Esophagus muscularis mucosa (tissue), 3 donors: Measurements from ENCODE around the gene RPS19BP1.

Experiments used
- CTCF ChIP-seq, 3 experiments: fragments of 200-600 bp in 2 of 3; fragments of 450-650 bp in 1 of 3; sonication (generic) in 2 of 3; IDR thresholded peaks; one replicate each; pipeline ENCODE4 v1.5.1; 2017 to 2019; ENCODE audit warnings: antibody characterized with exemption in 3 of 3, mild to moderate bottlenecking in 2 of 3, moderate library complexity in 1 of 3
- POLR2A ChIP-seq: fragments of 450-650 bp; IDR thresholded peaks from one replicate; pipeline ENCODE4 v1.6.1; 2017; ENCODE audit warnings: antibody characterized with exemption, moderate library complexity, mild to moderate bottlenecking, low read depth

GRCh38 chr22:39498368-39498767, 34.2 kb downstream of the RPS19BP1 start:
- TF ChIP-seq POLR2A (no peak), CTCF (IDR thresholded peaks at IDR 0.05) (no peak)
